Measurements from ENCODE around the gene ACSF3. TPM values are rescaled to one million over a fixed set of nuclear protein-coding genes. Genes with fewer than 3 reads are reported as not detected.

ACSF3 gene
- total RNA-seq, 4 donors from 2014 or later: 17.6 to 27.6 (median 21.6) TPM

DNA sequence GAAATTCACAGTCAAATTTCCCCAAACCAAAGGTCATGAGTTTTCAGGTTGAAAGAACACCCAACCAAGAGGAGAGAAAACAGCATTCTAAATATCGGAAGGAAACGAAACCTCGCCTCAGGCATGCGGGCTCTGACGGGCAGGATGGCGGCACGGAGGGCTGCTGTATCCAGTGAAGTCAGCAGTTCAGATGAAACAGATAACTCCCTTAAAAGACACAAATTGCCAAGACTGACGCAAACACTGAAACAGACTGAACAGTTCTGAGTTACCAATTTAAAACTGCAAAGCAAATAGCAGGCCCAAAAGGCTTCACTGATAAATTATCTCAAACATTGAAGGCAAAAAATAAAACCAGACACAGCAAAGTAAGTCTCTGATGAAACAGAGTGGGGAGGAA is 57.3 kb downstream of the ACSF3 start:
- ATAC-seq (ENCODE audit: low FRiP score) (no peak), DNase-seq (ENCODE audit: low spot score) (no peak)
- TF ChIP-seq, protein P1, sequence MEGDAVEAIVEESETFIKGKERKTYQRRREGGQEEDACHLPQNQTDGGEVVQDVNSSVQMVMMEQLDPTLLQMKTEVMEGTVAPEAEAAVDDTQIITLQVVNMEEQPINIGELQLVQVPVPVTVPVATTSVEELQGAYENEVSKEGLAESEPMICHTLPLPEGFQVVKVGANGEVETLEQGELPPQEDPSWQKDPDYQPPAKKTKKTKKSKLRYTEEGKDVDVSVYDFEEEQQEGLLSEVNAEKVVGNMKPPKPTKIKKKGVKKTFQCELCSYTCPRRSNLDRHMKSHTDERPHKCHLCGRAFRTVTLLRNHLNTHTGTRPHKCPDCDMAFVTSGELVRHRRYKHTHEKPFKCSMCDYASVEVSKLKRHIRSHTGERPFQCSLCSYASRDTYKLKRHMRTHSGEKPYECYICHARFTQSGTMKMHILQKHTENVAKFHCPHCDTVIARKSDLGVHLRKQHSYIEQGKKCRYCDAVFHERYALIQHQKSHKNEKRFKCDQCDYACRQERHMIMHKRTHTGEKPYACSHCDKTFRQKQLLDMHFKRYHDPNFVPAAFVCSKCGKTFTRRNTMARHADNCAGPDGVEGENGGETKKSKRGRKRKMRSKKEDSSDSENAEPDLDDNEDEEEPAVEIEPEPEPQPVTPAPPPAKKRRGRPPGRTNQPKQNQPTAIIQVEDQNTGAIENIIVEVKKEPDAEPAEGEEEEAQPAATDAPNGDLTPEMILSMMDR (IDR thresholded peaks at IDR 0.05): no peak

GRCh38 chr16:89152831-89153700 is 59.4 kb downstream of the ACSF3 start:
- TF ChIP-seq, protein P1 (IDR thresholded peaks at IDR 0.05): no peak
- DNase-seq (ENCODE audit: low spot score) (no peak), ATAC-seq (ENCODE audit: low FRiP score) (no peak)

DNA sequence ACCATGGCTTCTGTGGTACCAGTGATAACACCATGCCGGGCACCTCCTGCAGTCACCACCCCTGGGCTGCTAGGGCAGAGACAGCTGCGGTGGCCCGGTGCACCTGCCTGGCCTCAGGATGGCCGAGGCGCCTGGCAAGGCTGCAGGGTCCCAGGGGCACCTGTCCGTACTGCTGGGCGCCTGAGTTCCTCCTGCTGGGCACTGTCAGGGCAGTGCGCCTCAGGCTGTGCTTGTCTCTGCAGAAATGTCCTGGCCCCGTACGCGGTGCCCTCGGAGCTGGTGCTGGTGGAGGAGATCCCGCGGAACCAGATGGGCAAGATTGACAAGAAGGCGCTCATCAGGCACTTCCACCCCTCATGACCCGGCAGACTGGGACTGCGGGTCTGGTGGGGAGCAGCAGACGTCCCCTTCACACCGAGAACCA is 60.2 kb downstream of the ACSF3 start:
- ATAC-seq (ENCODE audit: low FRiP score) (no peak), DNase-seq (ENCODE audit: low spot score) (no peak)
- TF ChIP-seq, protein P1 (IDR thresholded peaks at IDR 0.05): no peak

- TF ChIP-seq, protein P1 (IDR thresholded peaks at IDR 0.05): no peak
- no peak for ATAC-seq (ENCODE audit: low FRiP score)
- no peak for DNase-seq (ENCODE audit: low spot score)
These were observed 60.9 kb downstream of the ACSF3 start for GRCh38 chr16:89154390-89155183.

DNA sequence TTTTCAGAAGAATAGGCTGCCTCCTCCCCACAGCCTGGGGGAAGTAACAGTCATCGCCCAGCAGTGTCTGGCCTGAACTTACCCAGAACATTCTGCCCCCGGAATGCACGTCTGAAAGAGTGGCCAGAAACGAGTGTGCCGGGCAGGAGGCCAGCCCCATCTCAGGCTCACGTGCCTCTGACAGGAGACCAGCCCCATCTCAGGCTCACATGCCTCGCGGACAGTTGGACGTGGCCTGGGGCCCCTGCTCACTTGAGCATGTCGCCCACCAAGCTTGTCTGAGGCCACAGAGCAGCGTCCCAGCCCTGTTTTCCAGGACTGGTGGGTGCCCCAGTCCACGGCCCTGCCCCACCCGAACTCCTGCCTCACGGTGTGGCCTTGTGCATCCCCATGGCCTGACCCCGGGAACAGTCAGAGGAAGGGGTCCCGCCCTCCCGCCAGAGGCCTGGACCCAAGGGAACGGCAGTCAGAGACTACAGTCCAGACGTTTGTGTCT is 61.6 kb downstream of the ACSF3 start:
- TF ChIP-seq, protein P1 (IDR thresholded peaks at IDR 0.05): no peak
- no peak for DNase-seq (ENCODE audit: low spot score)
- ATAC-seq (ENCODE audit: low FRiP score): peak; percentile 35

DNA sequence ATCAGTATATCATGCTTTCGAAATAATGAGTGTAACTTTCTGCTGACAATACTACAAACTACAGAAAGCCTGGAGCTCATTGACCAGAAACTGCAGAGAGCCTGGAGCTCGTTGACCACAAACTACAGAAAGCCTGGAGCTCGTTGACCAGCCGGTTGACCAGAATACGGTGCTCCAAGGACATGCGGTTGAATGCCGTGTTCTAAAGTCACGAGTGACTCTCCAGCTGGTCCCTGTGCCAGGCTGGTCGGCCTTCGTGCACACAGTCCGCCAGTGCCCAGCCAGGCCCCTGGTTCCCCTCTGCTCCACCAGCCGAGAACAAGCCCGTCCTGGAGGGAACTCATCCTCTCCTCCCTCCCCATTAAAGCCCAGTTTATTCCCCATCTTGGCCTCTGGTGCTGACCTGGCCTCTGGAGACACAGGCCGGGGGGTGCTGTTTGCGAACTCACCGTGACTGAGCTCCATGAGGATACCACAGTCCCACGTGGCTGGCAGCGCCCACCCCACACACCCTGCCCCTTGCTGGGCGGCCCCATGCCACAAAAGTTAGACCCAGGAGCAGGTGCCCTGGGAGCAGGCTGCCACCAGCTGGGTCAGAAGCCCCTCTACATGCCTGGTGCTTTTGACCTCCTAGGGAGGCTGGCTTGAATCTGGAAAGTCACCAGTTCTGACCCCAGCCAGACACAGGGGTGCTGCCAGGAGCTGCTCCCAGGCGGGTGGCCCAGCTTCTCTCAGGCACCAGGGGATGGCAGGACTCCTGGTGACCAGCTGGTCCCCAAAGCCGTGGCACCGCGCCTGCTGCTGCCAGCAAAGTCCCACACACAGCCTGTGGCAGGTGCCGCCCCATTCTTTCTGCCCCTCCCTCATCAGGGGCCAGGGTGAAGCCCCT is 62.4 kb downstream of the ACSF3 start:
- TF ChIP-seq, protein P1 (IDR thresholded peaks at IDR 0.05): no peak
- no peak for DNase-seq (ENCODE audit: low spot score)
- ATAC-seq (ENCODE audit: low FRiP score): no peak
